ENCODE data around the gene LBHD2. TPM values are rescaled to one million over a fixed set of nuclear protein-coding genes. Genes with fewer than 3 reads are reported as not detected.

Gene LBHD2
- total and polyA plus RNA-seq, 10 of the 15 experiments (the other 5 are each of a cell fraction or from before 2014, with no cell fraction given) = not detected

GRCh38 chr14:103091041-103091882, 7.3 kb downstream of the LBHD2 start (continued):
- TF ChIP-seq USF1 (IDR thresholded peaks at IDR 0.05; ENCODE audit: borderline replicate concordance, extremely low read length, insufficient read depth, low read depth, low read length) (peak; percentile 50), ZNF384 (IDR thresholded peaks at IDR 0.05; ENCODE audit: borderline replicate concordance, low read depth, low read length) (no peak), SIN3A (IDR thresholded peaks at IDR 0.05; ENCODE audit: low read depth, low read length) (no peak), NR2C1 (IDR thresholded peaks at IDR 0.05) (no peak), MEF2B (IDR thresholded peaks at IDR 0.05; ENCODE audit: partially characterized antibody, poor library complexity, severe bottlenecking) (peak; percentile 21), SMC3 (IDR thresholded peaks at IDR 0.05; ENCODE audit: borderline replicate concordance, low read length) (peak; percentile 42; the same call in 1 of the 2 replicates), NFXL1 (IDR thresholded peaks at IDR 0.05; ENCODE audit: borderline replicate concordance) (no peak), BHLHE40 (IDR thresholded peaks at IDR 0.05; ENCODE audit: borderline replicate concordance in 1 of 2, low read depth in 2 of 2, low read length in 1 of 2) (peak; percentile 74 to 90; a peak in 3 of 4 replicates), CTCF (IDR thresholded peaks at IDR 0.05 in 2 of 3, conservative IDR thresholded peaks at IDR 0.05 in 1 of 3; ENCODE audit: control insufficient read depth in 2 of 3, extremely low read depth in 1 of 3, insufficient read depth in 1 of 3, low read depth in 3 of 3, low read length in 3 of 3) (peak; percentile 43 to 78 (median 73)), ZNF592 (IDR thresholded peaks at IDR 0.05) (no peak)
